A673 (cell line): ENCODE measurements around the gene TSPO.

ENCODE experiments used
- EZH2 ChIP-seq: fragments of 200-600 bp; sonication (generic); IDR thresholded peaks from 2 replicates; pipeline ENCODE4 v1.6.1; 2017; ENCODE audit warnings: borderline replicate concordance, low read depth, mild to moderate bottlenecking, mixed read lengths, antibody characterized with exemption, low read length; ENCODE audit not compliant: poor library complexity, severe bottlenecking
- TF ChIP-seq, protein P1 (sequence below): fragments of 300-800, 200-600 bp; sonication (generic); conservative IDR thresholded peaks from 2 replicates; pipeline ENCODE4 v1.5.1; 2017; ENCODE audit warnings: low read depth, mild to moderate bottlenecking, antibody characterized with exemption, low read length, moderate library complexity, mixed read lengths

GRCh38 chr22:43153899-43154298 is 2.5 kb downstream of the TSPO start:
- TF ChIP-seq, protein P1, sequence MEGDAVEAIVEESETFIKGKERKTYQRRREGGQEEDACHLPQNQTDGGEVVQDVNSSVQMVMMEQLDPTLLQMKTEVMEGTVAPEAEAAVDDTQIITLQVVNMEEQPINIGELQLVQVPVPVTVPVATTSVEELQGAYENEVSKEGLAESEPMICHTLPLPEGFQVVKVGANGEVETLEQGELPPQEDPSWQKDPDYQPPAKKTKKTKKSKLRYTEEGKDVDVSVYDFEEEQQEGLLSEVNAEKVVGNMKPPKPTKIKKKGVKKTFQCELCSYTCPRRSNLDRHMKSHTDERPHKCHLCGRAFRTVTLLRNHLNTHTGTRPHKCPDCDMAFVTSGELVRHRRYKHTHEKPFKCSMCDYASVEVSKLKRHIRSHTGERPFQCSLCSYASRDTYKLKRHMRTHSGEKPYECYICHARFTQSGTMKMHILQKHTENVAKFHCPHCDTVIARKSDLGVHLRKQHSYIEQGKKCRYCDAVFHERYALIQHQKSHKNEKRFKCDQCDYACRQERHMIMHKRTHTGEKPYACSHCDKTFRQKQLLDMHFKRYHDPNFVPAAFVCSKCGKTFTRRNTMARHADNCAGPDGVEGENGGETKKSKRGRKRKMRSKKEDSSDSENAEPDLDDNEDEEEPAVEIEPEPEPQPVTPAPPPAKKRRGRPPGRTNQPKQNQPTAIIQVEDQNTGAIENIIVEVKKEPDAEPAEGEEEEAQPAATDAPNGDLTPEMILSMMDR, result no peak
- TF ChIP-seq EZH2, result no peak
